K562 (cell line): ENCODE results near the gene KDELR3. TPM values are rescaled to one million over a fixed set of nuclear protein-coding genes. Genes with fewer than 3 reads are reported as not detected.

Source experiments
- ATAC-seq: fragments of 200-7000 bp; cut with Tn5 transposase; 3 replicates; pipeline ENCODE4 v1.9.1; 2020; ENCODE audit warnings: moderate library complexity
- BruUV-seq: library from RNA; stranded (reverse); fragments of 400-500 nt; replicated peaks from 2 replicates; lab custom pipeline; 2021; lab: Mats Ljungman, UMichigan
- CTCF ChIA-PET: fragments of 300-600 bp; formaldehyde crosslinking; extraction: SDS; loops from one replicate; lab custom pipeline; 2021; ENCODE audit warnings: low intra/inter-chr PET ratio; lab: Yijun Ruan, JAX
- POLR2A ChIA-PET: fragments of 300-600, 350-650 bp; sonication (Branson Sonifier 250); formaldehyde crosslinking; extraction: SDS; loops from one replicate; lab custom pipeline; 2021; ENCODE audit warnings: antibody characterized with exemption, inconsistent platforms; lab: Yijun Ruan, JAX
- DNase-seq, 4 experiments: peaks; one replicate each; pipeline versions ENCODE4 v3.0.0 to v3.0.0-alpha.2; 2011 to 2018; ENCODE audit warnings: low spot score in 3 of 4, mixed read lengths in 3 of 4; ENCODE audit errors: extremely low read depth in 1 of 4
- FAIRE-seq: peaks from 2 replicates; lab custom pipeline; 2011; peaks lifted over from hg19 to GRCh38; lab: Jason Lieb, UNC
- H2AFZ ChIP-seq: 2 replicates; pipeline ENCODE4 v1.6.0; 2011; ENCODE audit warnings: low read depth, low read length, control low read depth, inconsistent platforms
- H3K27ac ChIP-seq: fragments of 200-600 bp; 3 replicates; pipeline ENCODE4 v1.8.0; 2011; ENCODE audit warnings: low read depth, mild to moderate bottlenecking, control low read depth, inconsistent platforms, low read length, moderate library complexity, mixed read lengths; ENCODE audit errors: extremely low read depth
- H3K27me3 ChIP-seq, 2 experiments: fragments of 300-600 bp in 1 of 2; 2 replicates in 1 of 2; 3 replicates in 1 of 2; pipeline versions ENCODE4 v1.6.0 to v1.8.0; 2011; ENCODE audit warnings: inconsistent platforms in 2 of 2, low read length in 2 of 2, mild to moderate bottlenecking in 1 of 2, mixed read lengths in 1 of 2, moderate library complexity in 1 of 2; ENCODE audit not compliant: control insufficient read depth in 2 of 2, insufficient read depth in 2 of 2
- H3K36me3 ChIP-seq: fragments of 300-600 bp; 3 replicates; pipeline ENCODE4 v1.8.0; 2011; ENCODE audit warnings: mild to moderate bottlenecking, low read length, inconsistent platforms; ENCODE audit not compliant: control insufficient read depth, insufficient read depth
- H3K4me1 ChIP-seq, 2 experiments: fragments of 200-600 bp in 1 of 2; replicated peaks in 1 of 2; 2 replicates in 1 of 2; 3 replicates in 1 of 2; pipeline versions ENCODE4 v1.5.1 to v1.8.0; 2011; ENCODE audit warnings: inconsistent platforms in 2 of 2, low read length in 2 of 2, mild to moderate bottlenecking in 1 of 2, mixed read lengths in 1 of 2, moderate library complexity in 1 of 2; ENCODE audit not compliant: control insufficient read depth in 2 of 2, insufficient read depth in 2 of 2
- H3K4me2 ChIP-seq: 2 replicates; pipeline ENCODE4 v1.6.1; 2011; ENCODE audit warnings: low read length, control low read depth, inconsistent platforms, mixed read lengths; ENCODE audit not compliant: insufficient read depth
- H3K4me3 ChIP-seq: fragments of 200-600 bp; sonication (generic), shearing (Covaris generic); 2 replicates; pipeline ENCODE4 v1.5.1; 2016; ENCODE audit warnings: control low read depth, inconsistent platforms
- H3K79me2 ChIP-seq: fragments of 200-600 bp; 3 replicates; pipeline ENCODE4 v1.8.0; 2011; ENCODE audit warnings: low read length, inconsistent platforms; ENCODE audit not compliant: control insufficient read depth, insufficient read depth
- H3K9ac ChIP-seq, 2 experiments: 2 replicates each; pipeline versions ENCODE4 v1.6.0 to v1.6.1; 2011; ENCODE audit warnings: low read depth in 2 of 2, low read length in 2 of 2, control low read depth in 1 of 2, inconsistent platforms in 1 of 2, mild to moderate bottlenecking in 1 of 2, mixed read lengths in 1 of 2; ENCODE audit not compliant: insufficient read depth in 1 of 2
- H3K9me1 ChIP-seq: one replicate; pipeline ENCODE4 v1.6.0; 2011; ENCODE audit warnings: inconsistent platforms, mild to moderate bottlenecking, low read length, moderate library complexity; ENCODE audit not compliant: control insufficient read depth, insufficient read depth
- H3K9me3 ChIP-seq: replicated peaks from 2 replicates; pipeline ENCODE4 v1.5.1; 2011; ENCODE audit warnings: low read depth, low read length, inconsistent platforms; ENCODE audit not compliant: control insufficient read depth, insufficient read depth
- H4K20me1 ChIP-seq: replicated peaks from 2 replicates; pipeline ENCODE4 v1.6.1; 2011; ENCODE audit warnings: low read length, inconsistent platforms, mixed read lengths; ENCODE audit not compliant: control insufficient read depth, insufficient read depth
- CBFA2T2 ChIP-seq: fragments of 450-650 bp; conservative IDR thresholded peaks from 2 replicates; pipeline ENCODE4 v1.6.1; 2017; ENCODE audit warnings: mild to moderate bottlenecking
- GTF2F1 ChIP-seq: IDR thresholded peaks from 2 replicates; pipeline ENCODE4 v1.6.1; 2011; ENCODE audit warnings: low read depth, low read length, improper control_type of control experiment
- HDAC2 ChIP-seq: fragments of 450-650 bp; IDR thresholded peaks from 2 replicates; pipeline ENCODE4 v1.6.1; 2016; ENCODE audit warnings: mild to moderate bottlenecking
- HNRNPL ChIP-seq: fragments of 200-400 bp; formaldehyde crosslinking; IDR thresholded peaks from 2 replicates; pipeline ENCODE4 v1.6.1; 2017; ENCODE audit warnings: low read depth, mild to moderate bottlenecking, low read length
- IRF2 ChIP-seq: sonication (generic); formaldehyde crosslinking; IDR thresholded peaks from 2 replicates; pipeline ENCODE4 v1.8.1; 2022; ENCODE audit warnings: mild to moderate bottlenecking, missing genetic modification reagents
- KHSRP ChIP-seq: fragments of 450-650 bp; IDR thresholded peaks from 2 replicates; pipeline ENCODE4 v1.6.1; 2017
- MEIS2 ChIP-seq: fragments of 450-650 bp; IDR thresholded peaks from 2 replicates; pipeline ENCODE4 v1.6.1; 2014; ENCODE audit warnings: mild to moderate bottlenecking; ENCODE audit not compliant: partially characterized antibody
- NFYB ChIP-seq: IDR thresholded peaks from 2 replicates; pipeline ENCODE4 v1.6.1; 2011; ENCODE audit warnings: mild to moderate bottlenecking, moderate library complexity; ENCODE audit not compliant: insufficient read length; ENCODE audit errors: extremely low read depth
- NR2C1 ChIP-seq, 2 experiments: fragments of 450-650 bp; IDR thresholded peaks; 2 replicates each; pipeline ENCODE4 v1.6.1; 2017; ENCODE audit warnings: mild to moderate bottlenecking in 2 of 2, antibody characterized with exemption in 1 of 2, inconsistent platforms in 1 of 2, missing compliant biosample characterization in 1 of 2, missing genetic modification characterization in 1 of 2
- PML ChIP-seq: IDR thresholded peaks from 2 replicates; pipeline ENCODE4 v1.6.1; 2012; ENCODE audit warnings: low read length, inconsistent platforms
- RBFOX2 ChIP-seq: fragments of 200-400 bp; formaldehyde crosslinking; IDR thresholded peaks from 2 replicates; pipeline ENCODE4 v1.6.1; 2017; ENCODE audit warnings: low read depth, mild to moderate bottlenecking, low read length, moderate library complexity
- RUNX1 ChIP-seq: sonication (generic); IDR thresholded peaks from 2 replicates; pipeline ENCODE4 v1.6.1; 2016; ENCODE audit warnings: antibody characterized with exemption, low read depth
- SRF ChIP-seq, 2 experiments: fragments of 250-450, 450-650 bp in 1 of 2; sonication (Bioruptor Pico) in 1 of 2; sonication (generic) in 1 of 2; formaldehyde crosslinking; IDR thresholded peaks; 2 replicates each; pipeline versions ENCODE4 v1.5.0 to v1.5.1; 2020 to 2022; ENCODE audit warnings: mild to moderate bottlenecking in 1 of 2, missing genetic modification reagents in 1 of 2
- STAT5A ChIP-seq: IDR thresholded peaks from 2 replicates; pipeline ENCODE4 v1.6.1; 2012; ENCODE audit warnings: low read length, inconsistent platforms, borderline replicate concordance
- TCF3 ChIP-seq: sonication (generic); formaldehyde crosslinking; IDR thresholded peaks from 2 replicates; pipeline ENCODE4 v1.4.0; 2020; ENCODE audit warnings: mild to moderate bottlenecking, missing genetic modification reagents
- THRB ChIP-seq: fragments of 450-650 bp; formaldehyde crosslinking; conservative IDR thresholded peaks from 2 replicates; pipeline ENCODE4 v1.4.0; 2022; ENCODE audit warnings: mild to moderate bottlenecking, missing genetic modification characterization
- ZNF561 ChIP-seq: fragments of 450-650 bp; formaldehyde crosslinking; conservative IDR thresholded peaks from 2 replicates; pipeline ENCODE4 v1.4.0; 2020; ENCODE audit warnings: mild to moderate bottlenecking, moderate library complexity
- ZNF785 ChIP-seq: fragments of 250-450 bp; sonication (Bioruptor Pico); IDR thresholded peaks from 2 replicates; pipeline ENCODE4 v1.4.0; 2020; ENCODE audit warnings: mild to moderate bottlenecking
- WGBS: fragments of 100-300 bp; shearing (Covaris generic); methylation state at CpG from one replicate; pipeline ENCODE4 v1.1.6; 2016; ENCODE audit warnings: low coverage, mixed read lengths; ENCODE audit not compliant: insufficient coverage; ENCODE audit errors: missing lambda C conversion rate; 5-methylcytosine and 5-hydroxymethylcytosine counted together
- in situ Hi-C: fragments of 300-500 bp; cut with MboI; formaldehyde crosslinking; loops from 4 replicates; pipeline ENCODE4 v1.15.0; 2018; ENCODE audit warnings: inconsistent platforms, mixed read lengths
- intact Hi-C: fragments of 100-400 bp; cut with micrococcal nuclease; formaldehyde crosslinking; loops from 2 replicates; pipeline ENCODE4 v1.14.2; 2022
- polyA plus RNA-seq, 8 experiments: library from polyadenylated mRNA; depleted of rRNA in 4 of 8; stranded (reverse) in 5 of 8; unstranded in 3 of 8; fragments of >200 nt; fragmentation: Nextera tagmentation in 2 of 8; fragmentation: Illumina TruSeq in 1 of 8; extraction: Ambion mirVana in 2 of 8; extraction: Trizol in 1 of 8; gene quantifications; 2 replicates each; pipeline versions ENCODE4 v1.2.1 to v1.2.3, GENCODE V29; 2011 to 2014; ENCODE audit warnings: inconsistent platforms in 1 of 8, missing spikeins in 1 of 8
- total RNA-seq, 7 experiments: library from RNA; depleted of rRNA in 6 of 7; stranded (reverse); fragments of >200 nt in 6 of 7; fragmentation: Illumina TruSeq in 2 of 7; extraction: Trizol in 2 of 7; gene quantifications; 2 replicates each; pipeline versions ENCODE4 v1.2.1 to v1.2.3, GENCODE V29; 2011 to 2021; ENCODE audit warnings: low replicate concordance in 1 of 7

KDELR3 gene
- total and polyA plus RNA-seq, 9 of the 15 experiments (the other 6 are each of a cell fraction or from before 2014, with no cell fraction given) = 7.1 to 44.8 (median 9.6) TPM

GRCh38 chr22:38501797-38502672 lies 34.1 kb downstream of the KDELR3 start:
- Histone ChIP-seq H3K36me3 (peaks cover 73% of the 10 kb centered on the region), H3K4me2 (0 out of 2 replicates have a peak overlapping the region, but pooled peaks have one; percentile 92), H3K9me1 (no peaks in the 10 kb centered on the region), H3K9me3 (no peaks in the 10 kb centered on the region), H2AFZ (no peak overlapping the region), H3K27me3 (no peaks in the 10 kb centered on the region), H3K4me3 (no peak overlapping the region), H3K27ac (peak overlapping the region; percentile 96; the same call in 1 of the 3 replicates), H3K4me1 (peaks cover 5 to 19% of the 10 kb centered on the region in 2 experiments; a peak in 4 of 5 replicates), H3K79me2 (peaks cover 84% of the 10 kb centered on the region), H3K9ac (peak overlapping the region in 1 of 2 experiments; percentile 99; a peak in 1 of 4 replicates), H4K20me1 (no peaks in the 10 kb centered on the region; the same call in 1 of the 2 replicates)
- ATAC-seq = no peak
- 80% methylated on average over 10 of the region's 10 CpGs for WGBS
- BruUV-seq = no TSS peak
- ChIA-PET CTCF (no interaction called here), POLR2A (interaction anchor here (0.9 to 2.5 kb wide), 6 partner anchors 10 to 17 kb away, joined by 3 to 15 read pairs (median 7); no protein-coding TSS in a partner anchor)
- in situ Hi-C loops (no loop called here), intact Hi-C loops (no loop called here)
- DNase-seq = peak in 1 of 4 experiments; percentile 30
- FAIRE-seq = no peak
- TF ChIP-seq TCF3 = 0 out of 2 replicates have a peak, but pooled peaks have one; percentile 16
- TF ChIP-seq RUNX1 = no peak
- TF ChIP-seq CBFA2T2 = peak; percentile 14; the same call in 1 of the 2 replicates
- no peak for TF ChIP-seq SRF (CRISPR knock-in tag; IDR thresholded peaks at IDR 0.05)
- no peak for TF ChIP-seq ZNF785 (CRISPR knock-in tag)
- no peak for TF ChIP-seq STAT5A
- no peak for TF ChIP-seq HNRNPL
- no peak for TF ChIP-seq IRF2 (CRISPR knock-in tag)
- TF ChIP-seq RBFOX2 = no peak
- TF ChIP-seq KHSRP = no peak
- TF ChIP-seq MEIS2 = no peak
- TF ChIP-seq THRB (CRISPR knock-in tag) = no peak
- TF ChIP-seq ZNF561 (CRISPR knock-in tag) = no peak
- TF ChIP-seq NFYB = no peak
- no peak for TF ChIP-seq PML
- TF ChIP-seq HDAC2 = no peak
- TF ChIP-seq GTF2F1 = no peak
- TF ChIP-seq NR2C1 (IDR thresholded peaks at IDR 0.05) = no peak
- TF ChIP-seq NR2C1 (tag; IDR thresholded peaks at IDR 0.05) = no peak
